DMS53 (cell line): Measurements from ENCODE around the gene SLC32A1.
A peak's percentile ranks its signal among the peaks of the same experiment; 100 is the strongest.

Experiments used
- DNase-seq: peaks from one replicate; lab custom pipeline; 2025; lab: John Stamatoyannopoulos, UW

The SLC32A1 gene

GRCh38 chr20:38755324-38755910 lies 31.1 kb downstream of the SLC32A1 start:
- DNase-seq, result no peak

GRCh38 chr20:38757145-38757775 lies 33.0 kb downstream of the SLC32A1 start:
- DNase-seq, result no peak

GRCh38 chr20:38759106-38759505 lies 34.8 kb downstream of the SLC32A1 start:
- DNase-seq, result no peak

DNA sequence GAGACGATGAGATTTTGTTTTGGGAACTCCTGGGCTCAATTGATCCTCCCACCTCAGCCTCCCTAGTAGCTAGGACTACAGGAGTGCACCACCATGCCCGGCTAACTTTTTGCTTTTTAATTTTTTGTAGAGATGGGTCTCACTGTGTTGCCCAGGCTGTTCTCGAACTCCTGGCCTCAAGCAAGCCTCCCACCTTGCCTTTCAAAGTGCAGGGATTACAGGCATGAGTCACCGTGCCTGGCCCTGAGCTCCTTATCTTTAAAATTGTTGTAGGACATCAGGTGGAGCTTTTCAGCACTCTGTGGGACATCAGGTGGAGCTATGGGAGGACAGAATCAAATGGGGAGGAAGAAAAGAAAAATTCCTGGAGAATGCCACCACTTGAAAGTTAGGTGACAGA lies 36.7 kb downstream of the SLC32A1 start:
- no peak for DNase-seq

DNA sequence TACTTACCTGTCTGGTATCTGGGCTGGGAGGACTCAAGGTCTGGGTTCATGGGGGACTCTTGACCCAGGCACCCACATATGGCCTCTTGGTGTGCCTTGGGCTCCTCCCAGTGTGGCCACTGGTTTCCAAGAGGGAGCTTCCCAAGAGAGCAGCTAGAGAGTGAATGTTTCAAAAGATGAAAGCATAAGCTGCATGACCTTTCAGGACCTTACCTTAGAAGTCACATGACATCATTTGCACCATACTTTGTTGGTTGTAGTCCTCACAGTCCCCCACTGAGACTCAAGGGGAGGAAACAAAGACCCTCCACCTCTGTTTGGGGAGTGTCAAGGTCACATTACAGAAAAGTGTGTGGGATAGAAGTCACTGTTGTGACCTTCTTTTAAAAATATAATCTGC lies 37.9 kb downstream of the SLC32A1 start:
- no peak for DNase-seq

DNA sequence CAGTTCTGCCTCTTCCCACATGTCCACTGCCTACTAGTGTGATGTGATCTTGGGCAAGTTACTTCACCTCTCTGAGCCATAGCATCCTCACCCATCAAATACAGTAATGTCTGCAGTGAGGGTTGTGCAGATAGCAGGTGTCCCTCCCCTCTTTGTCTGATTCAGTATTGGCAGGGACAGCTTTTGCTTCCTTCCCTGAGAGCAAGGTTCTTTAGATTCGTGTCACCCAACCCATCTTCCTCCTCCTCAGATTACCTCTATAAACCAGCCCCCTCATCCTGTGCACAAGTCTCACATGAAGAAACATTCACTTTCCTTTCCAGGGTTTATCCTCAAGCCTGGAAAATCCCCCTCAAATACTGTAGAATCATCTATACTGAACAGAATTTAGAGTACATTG lies 39.3 kb downstream of the SLC32A1 start:
- DNase-seq, result no peak

DNA sequence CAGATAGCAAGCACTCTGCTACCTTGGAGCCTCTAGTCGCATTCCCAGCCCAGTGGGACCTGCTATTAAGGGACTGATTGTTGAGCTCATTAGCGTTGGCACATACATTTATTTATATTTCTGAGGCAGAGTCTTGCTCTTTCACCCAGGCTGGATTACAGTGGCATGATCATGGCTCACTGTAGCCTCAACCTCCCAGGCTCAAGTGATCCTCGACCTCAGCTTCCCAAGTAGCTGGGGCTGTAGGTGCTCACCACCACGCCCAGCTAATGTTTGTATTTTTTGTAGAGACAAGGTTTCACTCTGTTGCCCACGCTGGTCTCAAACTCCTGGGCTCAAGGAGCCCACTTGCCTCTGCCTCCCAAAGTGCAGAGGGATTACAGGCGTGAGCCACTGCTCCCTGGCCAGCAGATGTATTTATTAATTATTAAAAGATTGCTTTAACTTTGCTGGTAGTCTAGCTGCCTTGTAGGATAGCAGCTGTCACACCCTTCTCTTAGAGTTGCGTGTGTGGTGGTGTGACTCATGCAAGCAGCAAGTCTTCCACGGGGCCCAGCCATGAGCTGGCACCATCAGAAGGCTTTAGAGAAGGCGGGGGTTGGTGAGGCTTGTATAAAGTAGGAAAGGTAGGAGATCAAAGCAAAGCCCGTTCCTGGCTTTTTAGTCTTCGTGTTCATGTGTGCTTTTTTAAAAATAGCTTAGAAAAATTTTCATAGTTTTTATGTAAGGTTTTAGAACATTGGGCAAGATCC lies 40.5 kb downstream of the SLC32A1 start:
- DNase-seq, result peak; percentile 52

DNA sequence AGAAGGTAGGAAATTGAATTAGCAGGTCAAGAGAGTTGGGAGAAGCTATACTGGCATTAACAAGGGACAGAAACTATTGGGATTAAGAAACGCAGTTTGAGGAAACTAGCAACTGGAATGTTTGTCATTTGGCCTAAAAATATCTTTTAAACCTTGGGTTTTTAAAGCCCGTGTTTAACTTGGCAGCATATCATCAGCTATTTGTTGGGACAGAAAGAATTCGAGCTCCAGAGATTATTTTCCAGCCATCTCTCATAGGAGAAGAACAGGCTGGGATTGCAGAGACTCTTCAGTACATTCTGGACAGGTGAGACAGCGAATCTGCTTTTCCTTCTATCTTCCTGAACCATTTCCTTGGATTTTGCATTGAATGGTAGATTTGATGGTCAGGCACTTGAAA lies 41.8 kb downstream of the SLC32A1 start:
- DNase-seq, result no peak

GRCh38 chr20:38769376-38770295 lies 45.4 kb downstream of the SLC32A1 start:
- DNase-seq, result no peak

DNA sequence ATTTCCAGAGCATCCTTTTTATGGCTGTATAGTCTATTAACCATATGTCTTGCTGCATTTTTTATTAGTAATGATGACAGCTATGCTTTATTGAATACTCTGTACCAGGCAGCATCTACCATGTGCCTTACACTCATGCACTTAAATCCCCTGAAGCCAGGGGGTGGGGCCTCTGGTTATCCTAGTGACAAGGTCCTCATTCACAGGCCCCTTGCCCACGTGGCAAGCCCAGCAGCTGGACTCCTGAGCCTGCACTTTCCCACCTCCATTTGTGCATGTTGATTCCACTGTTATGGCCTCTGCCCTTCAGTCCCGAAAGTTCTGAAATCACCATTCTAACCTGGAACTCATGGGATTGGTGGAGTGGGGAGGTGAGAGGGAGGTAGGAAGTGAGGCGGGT lies 46.3 kb downstream of the SLC32A1 start:
- no peak for DNase-seq

DNA sequence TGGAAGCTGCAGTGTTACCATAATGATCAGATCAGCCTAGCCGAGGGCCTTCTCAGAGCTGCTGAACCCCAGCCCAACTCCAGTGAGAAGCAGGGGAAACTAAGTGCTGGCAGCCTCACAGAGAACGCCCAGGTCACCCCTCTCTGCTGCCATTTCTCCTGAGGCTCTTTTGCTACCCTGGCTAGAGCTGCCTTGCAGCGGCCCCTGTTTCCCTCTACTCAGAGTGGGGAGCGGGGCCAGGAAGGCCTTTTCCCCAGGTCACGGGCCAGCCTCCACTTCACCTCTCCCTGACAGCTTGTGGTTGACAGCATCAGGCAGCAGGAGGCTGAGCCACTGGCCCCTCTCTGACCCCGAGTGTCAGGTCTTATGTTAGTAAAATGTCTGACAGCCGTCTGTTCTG lies 46.7 kb downstream of the SLC32A1 start:
- no peak for DNase-seq

- no peak for DNase-seq
These were observed 47.3 kb downstream of the SLC32A1 start for GRCh38 chr20:38771621-38772020.

- no peak for DNase-seq
These were observed 49.9 kb downstream of the SLC32A1 start for GRCh38 chr20:38774167-38774566.

DNA sequence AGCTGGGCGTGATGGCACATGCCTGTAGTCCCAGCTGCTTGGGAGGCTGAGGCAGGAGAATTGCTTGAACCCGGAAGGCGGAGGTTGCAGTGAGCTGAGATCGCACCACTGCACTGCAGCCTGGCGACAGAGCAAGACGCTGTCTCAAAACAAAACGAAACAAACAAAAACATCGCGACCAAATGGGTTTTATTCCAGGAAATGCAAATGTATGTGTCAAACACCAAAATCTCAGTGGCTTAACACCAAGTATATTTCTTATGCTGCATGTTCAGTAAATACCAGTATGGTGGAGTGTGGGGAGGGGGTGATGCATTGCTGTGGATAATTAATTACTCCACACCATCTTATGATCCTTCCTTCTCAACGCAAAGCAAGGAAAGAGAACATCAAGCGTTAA lies 52.1 kb downstream of the SLC32A1 start:
- no peak for DNase-seq
